ENCODE results near the gene LDLRAD3. TPM values are rescaled to one million over a fixed set of nuclear protein-coding genes. Genes with fewer than 3 reads are reported as not detected.

LDLRAD3 gene
- total RNA-seq, 1 experiment from 2014 or later = 28.1 TPM

GRCh38 chr11:35930466-35930865, 13.4 kb upstream of the LDLRAD3 start:
- no peaks in the 10 kb centered on the region for H3K27me3 ChIP-seq (ENCODE audit: control insufficient read depth, insufficient read depth, low read length)
- in situ Hi-C loops (cut with HindIII; ENCODE audit: low pct_unique_long_range_greater_than_20kb, low sequenced_read_pairs) = no loop called here

GRCh38 chr11:35932121-35932520, 11.7 kb upstream of the LDLRAD3 start:
- peaks cover 8% of the 10 kb centered on the region for H3K4me1 ChIP-seq (ENCODE audit: control insufficient read depth, insufficient read depth, low read length)
- POLR2A ChIA-PET = no interaction called here
- no peaks in the 10 kb centered on the region for H3K36me3 ChIP-seq (ENCODE audit: control insufficient read depth, insufficient read depth, low read length)
- BruUV-seq (replicated peaks) = no TSS peak
- DNase-seq (ENCODE audit: low read depth, low spot score) (no peak), ATAC-seq (no peak)
- in situ Hi-C loops (cut with HindIII; ENCODE audit: low pct_unique_long_range_greater_than_20kb, low sequenced_read_pairs) = no loop called here
- CTCF ChIA-PET = no interaction called here
- intact Hi-C loops (cut with micrococcal nuclease; ENCODE audit: unreplicated experiment) = no loop called here
- H3K9me3 ChIP-seq (ENCODE audit: control insufficient read depth, insufficient read depth, low read depth, low read length) = peaks cover 2% of the 10 kb centered on the region; the same call in 1 of the 2 replicates
- H3K27ac ChIP-seq (ENCODE audit: low read length) = no peak overlapping the region
- H3K27me3 ChIP-seq (ENCODE audit: control insufficient read depth, insufficient read depth, low read length) = no peaks in the 10 kb centered on the region
- no peak overlapping the region for H3K4me3 ChIP-seq (ENCODE audit: low read depth in 2 of 2, low read length in 2 of 2)
- TF ChIP-seq TCF7L2 (IDR thresholded peaks at IDR 0.05; ENCODE audit: low read depth, low read length) = no peak
- TF ChIP-seq POLR2AphosphoS5 (IDR thresholded peaks at IDR 0.05; ENCODE audit: low read depth, low read length) = no peak
- no peak for TF ChIP-seq REST (IDR thresholded peaks at IDR 0.05; ENCODE audit: insufficient read depth in 1 of 2, low read depth in 2 of 2, low read length in 1 of 2)
- TF ChIP-seq CTCF (IDR thresholded peaks at IDR 0.05) = no peak
- no peak for TF ChIP-seq SIN3A (IDR thresholded peaks at IDR 0.05; ENCODE audit: borderline replicate concordance, insufficient read depth, low read depth, low read length)

More at GRCh38 chr11:35930466-35930865, 13.4 kb upstream of the LDLRAD3 start:
- Histone ChIP-seq H3K4me3 (ENCODE audit: low read depth in 2 of 2, low read length in 2 of 2) (no peak overlapping the region), H3K9me3 (ENCODE audit: control insufficient read depth, insufficient read depth, low read depth, low read length) (peaks cover 2% of the 10 kb centered on the region; the same call in 1 of the 2 replicates), H3K4me1 (ENCODE audit: control insufficient read depth, insufficient read depth, low read length) (peaks cover 10% of the 10 kb centered on the region), H3K36me3 (ENCODE audit: control insufficient read depth, insufficient read depth, low read length) (no peaks in the 10 kb centered on the region), H3K27ac (ENCODE audit: low read length) (no peak overlapping the region)
- ChIA-PET CTCF (no interaction called here), POLR2A (no interaction called here)
- ATAC-seq (no peak), DNase-seq (ENCODE audit: low read depth, low spot score) (no peak)
- no TSS peak for BruUV-seq (replicated peaks)
- intact Hi-C loops (cut with micrococcal nuclease; ENCODE audit: unreplicated experiment) = no loop called here
- no peak for TF ChIP-seq CTCF (IDR thresholded peaks at IDR 0.05)
- no peak for TF ChIP-seq POLR2AphosphoS5 (IDR thresholded peaks at IDR 0.05; ENCODE audit: low read depth, low read length)
- no peak for TF ChIP-seq TCF7L2 (IDR thresholded peaks at IDR 0.05; ENCODE audit: low read depth, low read length)
- TF ChIP-seq REST (IDR thresholded peaks at IDR 0.05; ENCODE audit: insufficient read depth in 1 of 2, low read depth in 2 of 2, low read length in 1 of 2) = no peak
- TF ChIP-seq SIN3A (IDR thresholded peaks at IDR 0.05; ENCODE audit: borderline replicate concordance, insufficient read depth, low read depth, low read length) = no peak

All from Panc1 (cell line).